Activated CD8-positive, alpha-beta memory T cell treated with anti-CD3 and anti-CD28 coated beads, Interleukin-2, amount 10 ng/mL, durations not matched to agents 7 days and 5 days (primary cell): ENCODE results near the gene PCDHGB1. TPM values are rescaled to one million over a fixed set of nuclear protein-coding genes. Genes with fewer than 3 reads are reported as not detected.
A peak's percentile ranks its signal among the peaks of the same experiment; 100 is the strongest.
"Not testable (repeated sequence)": the region's sequence is repeated elsewhere in the genome, so short reads cannot be mapped to it uniquely, and the experiment has no call there.

ENCODE experiments used
- ATAC-seq: fragments of 150-1000 bp; cut with Tn5 transposase; one replicate; pipeline ENCODE4 v1.10.0; 2021; ENCODE audit warnings: moderate library complexity
- CTCF ChIA-PET: fragments of 350-600 bp; sonication (Branson Sonifier 250); formaldehyde crosslinking; loops from one replicate; lab custom pipeline; 2021; ENCODE audit warnings: antibody characterized with exemption; lab: Charles Lee
- DNase-seq: peaks from one replicate; pipeline ENCODE4 v3.0.0-alpha.2; 2020
- H3K27ac Mint-ChIP-seq: one replicate; pipeline ENCODE4 v1.8.0; 2021; ENCODE audit warnings: mild to moderate bottlenecking, mixed read lengths
- H3K27me3 Mint-ChIP-seq: one replicate; pipeline ENCODE4 v1.8.0; 2021; ENCODE audit warnings: mixed read lengths
- H3K36me3 Mint-ChIP-seq: one replicate; pipeline ENCODE4 v1.8.0; 2021; ENCODE audit warnings: mild to moderate bottlenecking, mixed read lengths
- H3K4me1 Mint-ChIP-seq: one replicate; pipeline ENCODE4 v1.8.0; 2021; ENCODE audit warnings: mixed read lengths
- H3K4me3 Mint-ChIP-seq: one replicate; pipeline ENCODE4 v1.8.0; 2021; ENCODE audit warnings: mild to moderate bottlenecking, moderate library complexity, mixed read lengths
- H3K9me3 Mint-ChIP-seq: one replicate; pipeline ENCODE4 v1.8.0; 2022; ENCODE audit warnings: low read depth, mixed read lengths
- total RNA-seq, 2 experiments: library from RNA; stranded (reverse); gene quantifications; one replicate each; pipeline ENCODE4 v1.2.3, GENCODE V29; 2021

The PCDHGB1 gene
- not detected for total RNA-seq

- Mint-ChIP-seq H3K27me3 (peaks cover 23% of the 10 kb centered on the region), H3K4me1 (no peaks in the 10 kb centered on the region), H3K27ac (no peak within 1 kb of the TSS), H3K4me3 (peak within 1 kb of the TSS; percentile 26), H3K9me3 (peaks cover 13% of the 10 kb centered on the region), H3K36me3 (peaks cover 9% of the 10 kb centered on the region)
- DNase-seq (peak; percentile 58), ATAC-seq (no peak)
- CTCF ChIA-PET = interaction anchor here (1.0 to 1.4 kb wide), 3 partner anchors 14 to 214 kb away, joined by 3 to 5 read pairs (median 3); partner anchors contain the start of genes PCDHGA10 and PCDHGA5
Observed at GRCh38 chr5:141349917-141350619, at the start of gene PCDHGB1. TSS of gene PCDHGB1 (plus strand) at chr5:141350099. CDS start at chr5:141350261, 162 bp downstream.

- peaks cover 20% of the 10 kb centered on the region for H3K9me3 Mint-ChIP-seq
- CTCF ChIA-PET = no interaction called here
- peaks cover 18% of the 10 kb centered on the region for H3K36me3 Mint-ChIP-seq
- H3K4me3 Mint-ChIP-seq = no peak within 1 kb of the TSS
- no peaks in the 10 kb centered on the region for H3K4me1 Mint-ChIP-seq
- H3K27me3 Mint-ChIP-seq = no peaks in the 10 kb centered on the region
- ATAC-seq = no peak
- DNase-seq = no peak
- no peak within 1 kb of the TSS for H3K27ac Mint-ChIP-seq
Observed at GRCh38 chr5:141303756-141304155, 46.1 kb upstream of the PCDHGB1 start, which contains the start of gene SLC25A2. TSS of gene SLC25A2 (minus strand) at chr5:141304049. CDS start at chr5:141303865, 184 bp downstream.

GRCh38 chr5:141306630-141307029 lies 43.3 kb upstream of the PCDHGB1 start:
- Mint-ChIP-seq H3K36me3 (peaks cover 23% of the 10 kb centered on the region), H3K4me3 (no peak overlapping the region), H3K27me3 (no peaks in the 10 kb centered on the region), H3K9me3 (peaks cover 28% of the 10 kb centered on the region), H3K27ac (no peak overlapping the region), H3K4me1 (no peaks in the 10 kb centered on the region)
- ATAC-seq = no peak
- CTCF ChIA-PET = interaction anchor here (1.6 kb wide), 1 partner anchor 13 kb away, joined by 5 read pairs; no protein-coding TSS in a partner anchor
- no peak for DNase-seq

GRCh38 chr5:141313711-141314110 lies 36.2 kb upstream of the PCDHGB1 start:
- CTCF ChIA-PET = no interaction called here
- no peak for DNase-seq
- Mint-ChIP-seq H3K4me1 (peaks cover 4% of the 10 kb centered on the region), H3K27me3 (no peaks in the 10 kb centered on the region), H3K9me3 (peaks cover 45% of the 10 kb centered on the region), H3K4me3 (no peak overlapping the region), H3K27ac (no peak overlapping the region), H3K36me3 (peaks cover 57% of the 10 kb centered on the region)
- ATAC-seq = no peak

GRCh38 chr5:141316963-141317362 lies 32.9 kb upstream of the PCDHGB1 start:
- peaks cover 26% of the 10 kb centered on the region for H3K4me1 Mint-ChIP-seq
- ATAC-seq, CTCF ChIA-PET, H3K4me3 Mint-ChIP-seq, H3K27me3 Mint-ChIP-seq, H3K27ac Mint-ChIP-seq, DNase-seq: not testable (repeated sequence)
- peaks cover 52% of the 10 kb centered on the region for H3K9me3 Mint-ChIP-seq
- peaks cover 78% of the 10 kb centered on the region for H3K36me3 Mint-ChIP-seq

GRCh38 chr5:141319202-141319601 lies 30.7 kb upstream of the PCDHGB1 start:
- CTCF ChIA-PET = interaction anchor here (1.5 to 4.9 kb wide), 6 partner anchors 11 to 245 kb away, joined by 5 to 35 read pairs (median 12); partner anchors contain the start of genes PCDHGA1 and PCDHGA3
- Mint-ChIP-seq H3K27me3 (no peaks in the 10 kb centered on the region), H3K36me3 (peaks cover 69% of the 10 kb centered on the region), H3K4me1 (peaks cover 32% of the 10 kb centered on the region), H3K9me3 (peaks cover 47% of the 10 kb centered on the region), H3K4me3 (peak overlapping the region; percentile 13), H3K27ac (no peak overlapping the region)
- no peak for ATAC-seq
- DNase-seq = no peak

GRCh38 chr5:141319699-141320098 lies 30.2 kb upstream of the PCDHGB1 start:
- Mint-ChIP-seq H3K27me3 (no peaks in the 10 kb centered on the region), H3K4me3 (peak overlapping the region; percentile 97), H3K4me1 (peaks cover 32% of the 10 kb centered on the region), H3K36me3 (peaks cover 67% of the 10 kb centered on the region), H3K27ac (peak overlapping the region; percentile 100), H3K9me3 (peaks cover 46% of the 10 kb centered on the region)
- CTCF ChIA-PET = interaction anchor here (1.3 to 4.9 kb wide), 11 partner anchors 10 to 318 kb away, joined by 3 to 35 read pairs (median 6); partner anchors contain the start of genes HDAC3, PCDHGA1, PCDHGA11 and PCDHGA3
- ATAC-seq (no peak), DNase-seq (no peak)

GRCh38 chr5:141320225-141321169 lies 29.4 kb upstream of the PCDHGB1 start, which contains the start of gene TAF7:
TSS of gene TAF7 (minus strand) at chr5:141320784. CDS start at chr5:141320044, 740 bp downstream.
- peaks cover 38% of the 10 kb centered on the region for H3K9me3 Mint-ChIP-seq
- H3K36me3 Mint-ChIP-seq = peaks cover 59% of the 10 kb centered on the region
- CTCF ChIA-PET = interaction anchor here (0.9 to 4.9 kb wide), 15 partner anchors 9 to 609 kb away, joined by 3 to 35 read pairs (median 5); partner anchors contain the start of genes HDAC3, PCDHGA1, PCDHGA11 and PCDHGA3
- ATAC-seq (peak; percentile 95), DNase-seq (peak; percentile 95)
- peaks cover 32% of the 10 kb centered on the region for H3K4me1 Mint-ChIP-seq
- no peaks in the 10 kb centered on the region for H3K27me3 Mint-ChIP-seq
- H3K27ac Mint-ChIP-seq = peak within 1 kb of the TSS; percentile 100
- peak within 1 kb of the TSS; percentile 97 for H3K4me3 Mint-ChIP-seq

GRCh38 chr5:141322261-141322660 lies 27.6 kb upstream of the PCDHGB1 start:
- peaks cover 32% of the 10 kb centered on the region for H3K9me3 Mint-ChIP-seq
- DNase-seq (no peak), ATAC-seq (no peak)
- CTCF ChIA-PET = interaction anchor here (1.3 to 4.9 kb wide), 2 partner anchors 190 to 242 kb away, joined by 3 to 33 read pairs; no protein-coding TSS in a partner anchor
- peaks cover under 1% of the 10 kb centered on the region for H3K27me3 Mint-ChIP-seq
- no peak overlapping the region for H3K27ac Mint-ChIP-seq
- H3K4me3 Mint-ChIP-seq = no peak overlapping the region
- H3K36me3 Mint-ChIP-seq = peaks cover 48% of the 10 kb centered on the region
- H3K4me1 Mint-ChIP-seq = peaks cover 39% of the 10 kb centered on the region

- Mint-ChIP-seq H3K9me3 (peaks cover 9% of the 10 kb centered on the region), H3K27me3 (peaks cover 22% of the 10 kb centered on the region), H3K27ac (peak overlapping the region; percentile 70), H3K4me1 (peaks cover 15% of the 10 kb centered on the region), H3K36me3 (peaks cover 14% of the 10 kb centered on the region), H3K4me3 (peak overlapping the region; percentile 77)
- peak; percentile 79 for DNase-seq
- peak; percentile 91 for ATAC-seq
- CTCF ChIA-PET = interaction anchor here (0.6 to 2.1 kb wide), 9 partner anchors 14 to 443 kb away, joined by 3 to 5 read pairs (median 3); partner anchors contain the start of gene DIAPH1
Observed at GRCh38 chr5:141326088-141326854, 23.6 kb upstream of the PCDHGB1 start.

- peaks cover 7% of the 10 kb centered on the region for H3K4me1 Mint-ChIP-seq
- peaks cover 3% of the 10 kb centered on the region for H3K36me3 Mint-ChIP-seq
- ATAC-seq = no peak
- peaks cover 9% of the 10 kb centered on the region for H3K9me3 Mint-ChIP-seq
- peaks cover 35% of the 10 kb centered on the region for H3K27me3 Mint-ChIP-seq
- CTCF ChIA-PET = interaction anchor here (0.7 to 3.2 kb wide), 5 partner anchors 8 to 229 kb away, joined by 3 to 35 read pairs (median 3); partner anchors contain the start of genes PCDHGA10 and TAF7
- H3K4me3 Mint-ChIP-seq = no peak overlapping the region
- no peak overlapping the region for H3K27ac Mint-ChIP-seq
- no peak for DNase-seq
Observed at GRCh38 chr5:141328231-141328630, 21.7 kb upstream of the PCDHGB1 start.
